Loucy (cell line): ENCODE measurements around the gene TPRG1.

Experiments used
- H2AFZ ChIP-seq: fragments of 200-600 bp; sonication (generic); 2 replicates; pipeline ENCODE4 v1.6.0; 2016; ENCODE audit warnings: antibody characterized with exemption, mild to moderate bottlenecking, low read length, moderate library complexity
- H3F3A ChIP-seq: fragments of 200-600 bp; 2 replicates; pipeline ENCODE4 v1.6.0; 2016; ENCODE audit warnings: antibody characterized with exemption, low read depth, mild to moderate bottlenecking
- H3K27me3 ChIP-seq: fragments of 200-600 bp; sonication (generic); 2 replicates; pipeline ENCODE4 v1.6.1; 2014; ENCODE audit warnings: low read length, mild to moderate bottlenecking; ENCODE audit not compliant: insufficient read depth, poor library complexity, severe bottlenecking
- H3K36me3 ChIP-seq: fragments of 200-600 bp; sonication (generic); 2 replicates; pipeline ENCODE4 v1.6.1; 2016; ENCODE audit warnings: low read length; ENCODE audit not compliant: insufficient read depth
- H3K4me1 ChIP-seq: fragments of 200-600 bp; sonication (generic); 2 replicates; pipeline ENCODE4 v1.5.1; 2014; ENCODE audit warnings: low read length, mild to moderate bottlenecking; ENCODE audit not compliant: insufficient read depth, poor library complexity, severe bottlenecking
- H3K4me2 ChIP-seq: fragments of 200-600 bp; sonication (generic); 2 replicates; pipeline ENCODE4 v1.6.0; 2014; ENCODE audit warnings: antibody characterized with exemption, low read length, low read depth, mild to moderate bottlenecking; ENCODE audit not compliant: poor library complexity, severe bottlenecking
- H3K4me3 ChIP-seq: fragments of 200-600 bp; sonication (generic); 2 replicates; pipeline ENCODE4 v1.5.1; 2014; ENCODE audit warnings: low read length, mild to moderate bottlenecking, mixed read lengths; ENCODE audit not compliant: poor library complexity, severe bottlenecking
- H3K79me2 ChIP-seq: fragments of 200-600 bp; sonication (generic); 2 replicates; pipeline ENCODE4 v1.6.1; 2014; ENCODE audit warnings: low read length; ENCODE audit not compliant: insufficient read depth
- H3K9ac ChIP-seq: fragments of 200-600 bp; sonication (generic); 2 replicates; pipeline ENCODE4 v1.6.0; 2014; ENCODE audit warnings: mild to moderate bottlenecking, low read depth, low read length, moderate library complexity; ENCODE audit not compliant: poor library complexity, severe bottlenecking
- H3K9me2 ChIP-seq: fragments of 200-600 bp; sonication (generic); replicated peaks from 2 replicates; pipeline ENCODE4 v1.6.1; 2016; ENCODE audit warnings: low read depth, low read length, mixed read lengths
- H3K9me3 ChIP-seq: fragments of 200-600 bp; sonication (generic); 2 replicates; pipeline ENCODE4 v1.6.1; 2014; ENCODE audit warnings: mild to moderate bottlenecking, antibody characterized with exemption, low read length, low read depth; ENCODE audit not compliant: insufficient read depth
- H4K20me1 ChIP-seq: fragments of 200-600 bp; sonication (generic); 2 replicates; pipeline ENCODE4 v1.6.0; 2014; ENCODE audit warnings: antibody characterized with exemption, low read length, mild to moderate bottlenecking; ENCODE audit not compliant: insufficient read depth, poor library complexity, severe bottlenecking
- CTCF ChIP-seq: fragments of 200-600 bp; sonication (generic); conservative IDR thresholded peaks from 2 replicates; pipeline ENCODE4 v1.5.1; 2014; ENCODE audit warnings: mild to moderate bottlenecking, antibody characterized with exemption, low read length
- EZH2phosphoT487 ChIP-seq: fragments of 200-600 bp; IDR thresholded peaks from 2 replicates; pipeline ENCODE4 v1.6.1; 2018; ENCODE audit warnings: antibody characterized with exemption, mild to moderate bottlenecking, moderate library complexity, borderline replicate concordance

TPRG1 gene

GRCh38 chr3:189202583-189202982, 30.8 kb downstream of the TPRG1 start:
- H3K9ac ChIP-seq, result no peak overlapping the region
- H2AFZ ChIP-seq, result no peak overlapping the region
- H3K4me1 ChIP-seq, result no peaks in the 10 kb centered on the region
- no peaks in the 10 kb centered on the region for H3F3A ChIP-seq
- no peak for TF ChIP-seq CTCF
- TF ChIP-seq EZH2phosphoT487, result no peak
- H3K27me3 ChIP-seq, result no peaks in the 10 kb centered on the region
- H4K20me1 ChIP-seq, result no peaks in the 10 kb centered on the region
- no peaks in the 10 kb centered on the region for H3K36me3 ChIP-seq
- H3K79me2 ChIP-seq, result no peaks in the 10 kb centered on the region
- H3K9me2 ChIP-seq, result no peaks in the 10 kb centered on the region
- no peak overlapping the region for H3K4me2 ChIP-seq
- H3K9me3 ChIP-seq, result no peaks in the 10 kb centered on the region
- no peak overlapping the region for H3K4me3 ChIP-seq

- H3K9me3 ChIP-seq, result no peaks in the 10 kb centered on the region
- no peak for TF ChIP-seq CTCF
- TF ChIP-seq EZH2phosphoT487, result no peak
- H3K9ac ChIP-seq, result no peak overlapping the region
- H3K27me3 ChIP-seq, result no peaks in the 10 kb centered on the region
- no peaks in the 10 kb centered on the region for H3K79me2 ChIP-seq
- no peak overlapping the region for H2AFZ ChIP-seq
- H4K20me1 ChIP-seq, result no peaks in the 10 kb centered on the region
- no peaks in the 10 kb centered on the region for H3K9me2 ChIP-seq
- no peaks in the 10 kb centered on the region for H3K36me3 ChIP-seq
- H3K4me1 ChIP-seq, result no peaks in the 10 kb centered on the region
- H3K4me3 ChIP-seq, result no peak overlapping the region
- H3K4me2 ChIP-seq, result no peak overlapping the region
- H3F3A ChIP-seq, result no peaks in the 10 kb centered on the region
These were observed 32.5 kb downstream of the TPRG1 start for GRCh38 chr3:189204167-189204866.

GRCh38 chr3:189204937-189205336, 33.2 kb downstream of the TPRG1 start:
- Histone ChIP-seq H3K27me3 (no peaks in the 10 kb centered on the region), H2AFZ (no peak overlapping the region), H3K9me2 (no peaks in the 10 kb centered on the region), H3K4me3 (no peak overlapping the region), H3K4me2 (no peak overlapping the region), H3K9me3 (no peaks in the 10 kb centered on the region), H3K9ac (no peak overlapping the region), H3K4me1 (no peaks in the 10 kb centered on the region), H3K36me3 (no peaks in the 10 kb centered on the region), H3K79me2 (no peaks in the 10 kb centered on the region), H4K20me1 (no peaks in the 10 kb centered on the region), H3F3A (no peaks in the 10 kb centered on the region)
- no peak for TF ChIP-seq CTCF
- no peak for TF ChIP-seq EZH2phosphoT487
